Activated gamma-delta T cell treated with anti-CD3 and anti-CD28 coated beads, Interleukin-2, amount 50 U/mL, for 16 hours (primary cell): ENCODE data around the gene CAPZA1.

Experiments
- DNase-seq: peaks from one replicate; pipeline ENCODE4 v3.0.0-alpha.2; 2020; ENCODE audit warnings: low read depth

The CAPZA1 gene

DNA sequence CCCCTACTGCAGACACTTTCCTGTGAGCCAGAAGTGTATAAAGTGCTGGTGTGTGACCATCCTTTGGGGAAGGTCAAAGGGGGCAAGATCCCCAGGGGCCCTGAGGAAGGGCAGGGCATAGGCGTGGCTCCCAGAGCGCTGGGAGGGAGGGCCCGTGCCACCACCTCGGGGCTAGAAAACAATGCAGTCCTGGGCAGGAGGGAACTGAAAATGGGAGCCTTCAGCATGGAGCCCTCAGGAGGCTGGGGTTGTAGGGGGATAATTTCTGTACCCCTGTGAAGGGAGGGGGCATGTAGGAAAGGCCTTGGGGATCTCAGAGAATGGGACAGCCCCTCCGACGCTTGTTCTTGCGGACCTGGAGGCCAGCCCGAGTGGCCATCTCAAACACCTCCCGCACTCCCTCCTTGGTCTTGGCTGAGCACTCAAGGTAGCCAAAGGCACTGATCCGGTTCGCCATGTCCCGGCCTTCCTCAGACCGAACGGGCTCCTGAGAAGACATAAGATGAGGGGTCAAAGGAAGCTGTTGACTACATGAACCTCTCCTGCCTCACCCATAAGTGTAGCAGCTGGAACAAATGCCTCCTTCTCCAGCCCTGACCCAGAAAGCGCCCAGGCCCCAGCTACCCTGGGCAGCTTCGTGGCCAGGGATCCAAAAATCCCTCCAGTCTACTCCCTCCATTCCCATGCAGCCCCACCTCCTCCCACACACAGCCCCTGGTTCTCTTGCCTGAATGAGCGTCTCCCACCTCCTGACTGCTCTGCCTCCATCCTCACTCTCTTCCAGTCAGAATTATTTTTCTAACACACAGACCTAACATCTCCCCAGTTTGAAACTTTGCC is 81.8 kb downstream of the CAPZA1 start:
- no peak for DNase-seq

DNA sequence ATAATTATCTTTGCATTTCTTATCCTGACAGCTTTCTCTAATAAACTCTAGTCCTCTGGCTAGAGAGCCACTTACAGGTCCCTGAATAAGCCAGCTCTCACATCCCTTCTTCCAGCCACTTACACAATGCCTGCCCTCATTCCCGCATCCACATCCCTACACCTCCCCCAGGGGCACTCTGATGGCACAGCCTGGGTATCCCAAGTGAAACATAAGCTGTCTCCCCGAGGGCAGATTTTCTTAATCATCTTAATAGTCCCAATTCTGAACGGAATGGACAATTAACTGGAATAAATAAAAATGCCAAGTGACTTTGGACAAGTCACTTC is 82.4 kb downstream of the CAPZA1 start:
- DNase-seq, result no peak

DNA sequence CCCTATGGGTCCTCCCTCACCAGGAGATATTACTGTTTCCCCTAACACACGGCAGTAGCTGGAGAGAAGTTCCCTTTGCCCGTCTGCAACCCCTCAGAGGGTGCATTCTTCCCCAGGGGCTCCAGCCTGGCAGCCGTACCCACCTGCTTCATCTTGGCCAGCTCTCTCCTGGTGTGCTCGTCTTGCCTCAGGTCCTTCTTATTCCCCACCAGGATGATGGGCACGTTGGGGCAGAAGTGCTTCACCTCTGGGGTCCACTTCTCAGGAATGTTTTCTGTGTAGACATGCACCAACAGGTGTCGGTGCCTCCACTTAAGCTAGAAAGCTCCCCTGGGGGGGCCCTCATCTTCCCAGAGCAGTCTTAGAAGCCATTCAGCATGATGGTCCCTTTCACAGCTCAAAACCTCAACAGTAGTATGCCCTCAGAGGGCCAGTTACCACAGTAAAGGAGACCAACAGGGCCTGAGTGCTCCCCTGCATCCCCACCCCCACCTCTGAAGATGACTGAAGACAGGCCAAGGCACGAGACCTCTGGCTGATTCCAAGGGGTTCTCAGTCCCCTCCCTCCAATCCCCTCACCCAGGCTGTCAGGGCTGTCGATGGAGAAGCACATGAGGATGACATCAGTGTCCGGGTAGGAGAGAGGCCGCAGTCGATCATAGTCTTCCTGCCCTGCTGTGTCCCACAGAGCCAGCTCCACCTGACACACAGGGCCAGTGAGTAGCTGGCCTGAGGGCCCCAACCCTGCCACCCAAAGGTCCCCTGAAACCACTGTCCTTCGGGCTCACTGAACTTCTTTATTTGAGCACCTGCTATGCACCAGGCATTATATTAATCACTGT is 83.0 kb downstream of the CAPZA1 start:
- DNase-seq, result no peak

DNA sequence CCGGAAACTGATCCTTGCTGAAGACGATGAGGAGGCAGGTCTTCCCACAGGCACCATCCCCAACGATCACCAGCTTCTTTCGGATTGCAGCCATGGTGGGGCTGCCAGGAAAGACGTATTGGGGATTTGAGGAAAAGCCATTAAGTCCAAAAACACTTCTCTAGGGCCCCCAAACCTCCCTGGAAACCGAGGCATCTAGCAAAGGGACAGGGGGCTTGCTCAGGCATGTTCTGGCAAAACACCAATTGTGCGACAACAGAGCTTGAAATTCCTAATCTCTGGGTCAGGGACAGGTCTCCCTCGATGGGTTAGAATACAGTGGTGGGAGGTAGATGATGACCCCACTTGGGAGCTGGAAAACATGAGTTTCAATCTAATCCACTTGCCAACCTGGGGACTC is 84.1 kb downstream of the CAPZA1 start:
- DNase-seq, result no peak

DNA sequence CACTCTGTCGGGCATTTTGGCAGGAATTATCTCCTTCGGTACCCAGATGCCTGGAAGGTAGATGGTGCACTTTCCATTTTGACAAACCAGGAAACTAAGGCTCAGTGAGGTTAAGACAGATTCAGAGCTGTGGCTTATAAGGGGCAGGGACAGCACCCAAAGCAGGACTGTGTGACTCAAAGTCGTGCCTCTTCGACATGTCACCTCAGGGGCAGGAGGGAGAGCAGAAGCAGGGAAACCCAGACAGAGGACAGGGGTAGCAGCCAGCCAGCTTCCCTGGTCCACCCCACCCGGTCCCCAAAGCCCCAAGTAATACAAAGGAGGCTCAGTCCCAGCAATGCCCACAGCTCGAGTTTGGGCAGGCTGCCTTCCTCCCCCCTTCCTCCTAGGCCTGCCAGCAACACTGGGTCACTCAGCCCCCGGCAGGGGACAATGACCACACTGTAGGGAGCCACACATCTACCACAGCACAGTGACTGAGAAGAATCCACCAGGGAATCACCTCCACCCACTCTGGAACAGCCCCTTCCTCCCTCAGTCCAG is 84.8 kb downstream of the CAPZA1 start:
- no peak for DNase-seq

DNA sequence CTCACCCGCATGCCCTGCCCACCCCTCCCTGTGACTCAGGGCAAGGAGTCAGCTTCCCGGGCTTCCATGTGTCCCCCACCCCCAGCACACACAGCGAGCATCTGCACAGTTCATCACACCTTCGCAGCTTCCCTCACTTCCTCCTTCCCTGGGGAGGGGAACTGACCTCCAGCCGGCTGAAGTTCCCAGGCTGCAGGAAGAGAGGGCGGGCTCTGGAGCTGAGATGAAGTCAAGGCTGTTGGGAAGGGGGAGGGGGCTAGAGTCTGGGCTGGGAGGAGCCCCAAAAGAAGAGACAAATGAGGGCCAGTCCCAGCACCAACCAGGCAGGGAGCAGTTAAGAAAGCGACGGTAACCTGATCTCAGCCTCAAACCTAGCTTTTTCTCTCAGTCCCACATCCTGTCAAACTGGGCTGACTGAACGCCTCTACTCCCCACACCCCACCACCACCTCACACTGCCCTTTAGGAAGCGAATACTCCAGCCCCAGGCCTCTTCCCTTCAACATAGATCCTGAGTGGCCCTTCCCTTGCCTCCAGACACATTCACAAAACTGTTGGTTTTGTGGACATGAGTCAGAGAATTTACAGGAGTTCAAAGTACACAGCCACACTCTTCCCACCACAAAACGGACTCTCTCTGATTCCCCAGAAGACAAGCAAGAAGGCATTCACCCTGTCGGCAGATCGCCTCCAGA is 85.4 kb downstream of the CAPZA1 start:
- no peak for DNase-seq

DNA sequence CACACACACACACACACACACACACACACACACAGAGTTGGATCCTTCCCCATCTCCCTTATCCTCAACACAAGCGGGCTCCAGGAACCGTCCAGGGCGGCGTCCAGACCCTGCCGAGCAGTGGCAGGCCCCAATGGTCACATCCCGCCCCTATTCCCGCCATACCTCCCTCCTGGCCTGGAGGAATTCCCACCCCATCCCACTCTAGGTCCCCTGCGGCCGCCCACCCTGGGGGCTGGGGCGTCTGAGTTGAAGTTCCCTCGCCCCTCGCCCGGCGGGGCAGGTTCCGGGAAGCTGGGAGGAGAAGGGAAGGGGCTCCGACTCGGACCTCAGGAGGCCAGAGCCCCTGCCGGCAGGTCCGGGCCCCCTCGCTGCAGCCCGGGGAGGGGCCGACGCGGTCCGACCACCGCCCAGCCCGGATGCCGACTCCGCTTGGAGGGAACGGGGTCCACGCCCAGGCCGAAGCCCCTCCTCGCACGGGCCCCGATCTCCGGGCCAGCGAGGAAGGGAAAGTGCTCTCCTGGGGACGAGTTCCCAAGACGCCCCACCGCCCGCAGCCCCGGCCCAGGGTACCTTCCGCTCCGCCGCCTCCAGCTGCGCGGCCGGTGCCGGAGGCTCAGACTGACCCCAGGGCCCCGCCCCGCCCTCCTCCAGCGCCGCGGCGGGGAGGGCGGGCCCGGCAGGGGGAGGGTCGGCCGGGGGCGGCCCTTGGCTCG is 87.0 kb downstream of the CAPZA1 start, which contains the start of gene RHOC:
RHOC (minus strand) TSS at position 623 of the 716 bp plus-strand sequence. CDS start 3,328 bp downstream, outside the sequence.
- DNase-seq, result no peak

DNA sequence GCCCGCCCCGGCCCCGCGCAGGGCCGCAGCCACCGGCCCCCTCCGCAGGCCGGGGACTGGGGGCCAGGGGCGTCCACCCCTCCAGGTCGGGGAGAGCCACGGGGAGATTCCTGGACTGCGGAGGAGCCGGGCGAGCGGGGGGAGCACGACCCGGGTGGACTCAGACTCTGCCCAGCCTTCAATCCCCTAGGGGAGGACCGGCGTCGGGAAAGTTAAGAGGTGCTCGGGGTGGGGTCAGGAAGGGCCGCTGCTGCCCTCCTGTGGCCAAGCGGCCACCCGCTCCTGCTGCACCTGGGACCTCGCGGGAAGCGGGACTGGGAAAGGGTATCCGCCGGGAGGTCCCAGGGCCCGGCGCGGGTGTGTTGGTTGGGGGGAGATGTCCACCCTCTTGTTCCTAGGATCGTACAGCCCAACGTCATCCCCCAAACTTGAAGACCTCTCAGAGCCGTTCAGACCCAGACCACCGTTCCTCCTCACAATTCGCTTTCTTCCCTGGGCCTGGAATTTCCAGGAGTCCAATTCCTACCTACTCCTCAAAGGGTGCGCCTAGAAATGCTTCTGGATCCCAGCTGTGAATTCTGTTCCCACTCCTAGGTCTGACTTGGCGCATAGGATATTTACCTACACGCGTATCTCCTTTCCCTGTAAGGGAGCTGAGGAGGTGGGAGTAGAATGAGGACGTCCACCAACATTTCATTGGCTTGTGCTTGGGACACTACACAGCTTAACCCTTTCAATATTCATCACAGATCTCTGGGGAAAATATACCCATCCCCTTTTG is 87.8 kb downstream of the CAPZA1 start:
- DNase-seq, result no peak

DNA sequence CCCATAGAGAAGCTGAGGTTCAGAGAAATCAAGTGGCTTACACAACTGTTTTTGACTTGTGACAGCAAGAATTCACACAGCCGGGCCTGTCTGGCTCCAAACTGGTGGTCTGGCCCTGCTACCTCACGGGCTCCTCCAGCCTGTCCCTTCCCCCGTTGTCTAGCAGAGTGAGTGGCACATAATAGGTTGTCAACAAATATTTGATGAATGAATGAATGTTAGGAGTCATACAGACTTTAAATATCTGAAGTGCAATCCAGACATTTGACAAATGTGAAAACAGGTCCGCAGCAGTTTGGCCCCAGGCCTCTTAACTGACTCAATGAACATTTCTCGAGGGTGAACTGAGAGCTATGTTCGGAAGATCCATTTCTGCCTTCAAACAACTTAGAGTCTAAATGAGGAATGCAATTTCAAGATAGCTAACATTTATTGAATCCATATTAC is 88.4 kb downstream of the CAPZA1 start:
- DNase-seq, result no peak

DNA sequence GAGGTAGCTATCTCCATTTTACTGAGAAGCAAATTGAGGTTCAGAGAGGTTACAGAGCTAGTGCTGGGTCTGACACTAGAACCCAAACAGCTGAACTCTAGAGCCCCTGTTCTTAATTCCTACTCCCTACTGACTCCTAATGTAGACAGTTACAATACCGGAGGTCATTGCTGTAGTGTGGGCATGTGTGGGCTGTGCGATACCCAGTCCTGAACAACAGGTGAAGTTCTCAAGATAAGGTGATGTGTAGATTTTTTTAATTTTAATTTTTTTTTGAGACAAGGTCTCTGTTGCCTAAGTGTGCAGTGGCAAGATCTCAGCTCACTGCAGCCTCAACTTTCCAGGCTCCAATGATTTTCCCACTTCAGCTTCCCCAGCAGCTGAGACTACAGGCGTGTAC is 88.9 kb downstream of the CAPZA1 start:
- DNase-seq, result no peak

DNA sequence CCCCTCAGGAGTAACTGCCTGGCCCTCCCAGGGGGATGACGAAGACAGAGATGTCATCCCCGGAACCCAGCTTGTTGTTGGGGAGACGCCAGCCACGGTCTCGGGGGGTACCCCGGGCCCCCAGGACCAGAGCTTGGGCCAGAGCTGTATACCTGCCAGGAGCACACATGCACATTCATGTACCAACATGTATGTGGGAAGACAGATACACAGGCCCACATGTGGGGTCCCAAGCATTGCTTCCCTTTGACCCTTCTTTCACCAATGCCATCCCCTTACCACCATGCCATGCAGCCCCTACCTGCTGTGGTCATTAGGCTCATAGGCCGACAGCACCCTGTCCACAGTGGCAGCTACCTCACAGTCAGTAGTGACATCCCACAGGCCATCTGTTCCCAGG is 90.5 kb downstream of the CAPZA1 start:
- no peak for DNase-seq

DNA sequence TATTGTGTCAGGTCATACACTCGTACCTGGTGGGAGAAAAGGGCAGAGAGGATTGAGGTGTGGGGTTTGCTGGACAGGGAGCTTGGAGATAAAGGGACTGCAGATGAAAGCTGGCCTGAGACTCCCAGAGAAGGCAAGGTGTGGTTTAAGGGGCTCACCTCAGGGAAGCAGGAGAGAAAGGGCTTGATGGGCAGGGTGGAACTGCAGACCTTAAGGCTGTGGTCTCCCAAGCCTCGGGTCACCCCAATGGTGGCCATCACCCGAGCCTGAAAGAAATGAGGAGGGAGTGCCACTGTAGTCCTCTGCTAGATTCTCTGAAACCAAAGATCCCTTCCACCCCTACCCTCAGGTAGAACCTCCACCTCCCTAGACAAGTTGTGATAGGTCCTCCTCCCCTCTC is 91.0 kb downstream of the CAPZA1 start:
- no peak for DNase-seq

DNA sequence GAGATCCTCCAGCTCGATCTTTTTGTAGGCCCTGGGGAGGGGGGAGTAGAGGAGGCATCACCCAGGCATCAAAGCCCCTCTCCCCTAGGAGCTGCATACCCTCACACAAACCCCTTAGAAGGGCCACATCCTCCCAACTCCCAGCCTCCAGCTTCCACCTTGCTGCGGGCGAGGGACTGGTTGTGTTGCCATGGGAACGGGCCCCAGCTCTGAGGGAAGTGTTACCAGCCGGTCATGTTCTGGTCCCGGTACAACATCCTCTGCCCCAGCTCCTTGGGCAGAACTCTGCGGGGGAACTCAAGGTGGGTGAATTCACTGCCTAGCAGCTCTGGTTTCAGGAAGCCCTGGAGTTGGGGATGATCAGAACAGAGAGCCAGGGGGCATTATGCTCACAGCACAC is 91.4 kb downstream of the CAPZA1 start:
- DNase-seq, result no peak

DNA sequence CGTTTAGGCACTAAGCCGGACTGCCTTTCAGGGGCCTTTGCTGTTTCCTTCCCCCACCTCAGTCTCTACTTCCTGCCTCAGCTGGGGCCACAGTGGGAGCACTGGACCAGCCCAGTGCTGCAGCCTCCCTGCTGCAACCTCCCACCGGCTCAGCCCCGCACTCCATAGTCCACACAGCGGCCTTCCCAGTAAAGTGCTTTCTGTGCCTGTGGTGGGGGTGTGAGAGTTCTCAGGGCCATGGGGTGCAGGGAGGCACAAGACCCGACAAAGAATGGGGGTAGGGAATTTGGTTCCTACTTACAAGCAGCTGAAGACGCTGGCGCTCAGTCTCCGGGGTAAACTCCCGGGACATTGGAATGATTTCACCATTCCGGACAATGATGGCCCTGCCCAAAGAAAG is 92.0 kb downstream of the CAPZA1 start:
- DNase-seq, result no peak

DNA sequence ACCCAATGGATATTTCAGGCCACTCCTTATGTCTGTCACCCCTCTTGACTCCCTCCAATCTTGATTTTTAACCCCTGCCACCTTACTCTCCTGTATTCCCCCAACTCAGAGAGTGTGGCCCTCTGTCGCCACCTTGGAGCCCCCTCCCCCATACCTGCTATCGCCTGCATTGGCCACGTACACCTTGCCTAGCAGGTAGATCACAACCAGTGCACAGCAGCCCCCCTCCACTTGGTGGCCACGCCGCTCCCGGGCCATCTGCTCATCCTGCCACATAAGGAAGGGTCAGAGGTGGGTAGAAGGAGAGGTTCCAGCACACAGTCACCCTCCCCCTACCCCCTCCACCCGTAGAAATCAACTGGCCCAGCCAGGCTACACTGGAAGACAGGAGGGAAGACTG is 92.6 kb downstream of the CAPZA1 start:
- DNase-seq, result no peak

DNA sequence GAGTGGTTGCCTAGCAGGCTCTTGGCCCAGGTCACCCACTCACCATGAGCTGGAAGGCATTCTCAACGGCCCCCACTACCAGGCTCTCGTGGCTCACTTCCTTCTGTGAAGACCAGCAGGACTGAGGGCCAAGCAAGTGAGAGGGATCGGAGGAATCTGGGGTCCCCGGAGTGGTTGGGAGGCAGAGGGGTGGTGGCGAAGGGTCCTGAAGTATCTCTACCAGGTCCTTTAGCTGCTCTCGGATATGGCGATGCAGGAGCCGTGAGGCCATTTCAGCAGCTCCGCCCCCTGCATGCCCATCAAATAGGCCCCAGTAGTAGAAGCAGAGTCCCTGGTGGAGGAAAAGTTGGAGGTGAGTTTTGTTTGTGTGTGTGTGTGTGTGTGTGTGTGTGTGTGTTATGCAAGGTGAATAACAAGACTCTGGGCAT is 93.1 kb downstream of the CAPZA1 start:
- DNase-seq, result no peak

DNA sequence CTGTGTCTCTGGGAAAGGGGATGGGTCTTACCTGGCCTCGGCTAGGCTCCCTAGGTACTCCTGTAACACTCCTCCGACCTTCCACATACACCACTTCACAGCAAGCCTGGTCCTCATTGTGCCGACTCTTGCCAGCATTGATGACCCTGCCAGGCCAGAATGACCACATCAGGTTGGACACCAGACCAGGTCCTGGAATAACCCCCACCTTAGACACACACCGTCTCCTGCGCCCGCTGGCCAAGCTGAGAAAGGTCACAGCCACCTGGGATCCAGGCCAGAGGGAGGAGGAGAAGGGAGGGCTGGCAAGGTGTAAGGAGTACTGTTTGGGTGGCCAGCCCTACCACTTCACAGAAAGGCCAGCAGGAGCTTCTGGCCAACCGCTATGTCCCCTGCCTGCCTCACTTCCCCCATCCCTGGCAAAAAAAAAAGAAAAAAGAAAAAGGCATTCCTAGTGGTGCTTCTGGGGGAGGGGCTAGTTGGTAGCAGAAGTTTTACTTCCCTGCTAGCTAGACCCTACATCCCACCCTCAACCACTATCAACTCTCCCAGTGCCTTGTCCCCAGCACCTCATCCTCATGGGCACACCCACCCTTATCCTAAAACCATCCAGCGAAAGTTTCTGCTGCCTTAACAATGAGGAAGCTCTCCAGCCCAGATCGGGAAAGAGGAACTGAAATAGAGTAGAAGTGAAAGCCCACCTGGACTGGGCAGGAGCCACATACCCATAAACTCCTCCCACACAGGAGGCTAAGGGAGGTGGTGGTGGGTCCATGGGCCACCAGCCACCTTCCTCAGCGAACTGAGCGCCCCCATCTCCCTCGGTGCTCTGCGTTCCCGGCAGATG is 94.1 kb downstream of the CAPZA1 start:
- DNase-seq, result no peak

DNA sequence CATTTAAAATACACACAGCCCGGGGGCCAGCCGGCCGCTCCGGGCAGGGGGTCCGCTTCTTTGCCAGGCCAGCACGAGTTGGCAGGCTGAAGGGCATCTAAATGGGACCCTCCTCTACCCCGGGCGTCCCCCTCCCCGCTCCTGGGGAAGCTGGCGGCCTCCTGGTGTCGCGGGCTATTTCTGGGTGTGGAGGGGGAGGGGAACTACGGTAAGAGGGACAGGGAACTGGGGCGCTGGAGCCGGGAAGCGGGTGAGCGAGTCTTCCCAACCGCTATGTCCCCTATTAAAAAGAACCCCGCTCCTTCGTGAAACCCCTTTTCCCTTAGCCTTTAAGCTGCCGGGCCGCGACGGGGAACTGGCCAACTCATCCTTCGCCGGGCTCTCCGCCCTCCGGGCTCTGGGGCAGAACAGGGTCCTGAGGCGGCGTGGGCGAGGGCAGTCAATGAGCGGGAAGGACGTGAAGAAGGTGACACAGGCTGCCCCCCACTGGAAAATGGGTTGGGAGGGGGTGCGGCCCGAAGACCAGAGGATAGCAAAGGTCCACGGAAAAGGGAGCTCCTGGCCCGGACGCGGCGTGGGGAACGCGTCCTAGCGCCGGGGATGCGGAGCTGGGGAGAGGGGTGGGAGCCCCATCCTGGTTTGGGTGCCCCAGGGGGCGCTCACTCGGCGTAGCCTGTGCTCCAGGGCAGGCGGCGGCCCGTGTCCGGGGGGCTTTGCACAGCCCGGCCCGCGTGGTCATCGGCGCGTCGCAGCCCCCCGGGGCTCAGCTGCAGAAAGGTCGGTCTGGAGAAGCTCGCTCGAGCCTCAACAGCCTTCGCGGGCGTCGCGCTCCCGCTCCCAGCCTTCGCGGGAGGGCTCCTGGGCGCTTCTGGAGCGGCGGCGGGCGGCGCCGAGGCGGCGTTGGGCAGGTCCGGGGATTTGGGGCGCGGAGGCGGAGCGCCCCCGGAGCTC is 95.0 kb downstream of the CAPZA1 start:
- DNase-seq, result no peak
